SH-SY5Y (cell line): ENCODE results near the gene ATRAID.

Experiments
- GATA2 ChIP-seq: IDR thresholded peaks from 2 replicates; pipeline ENCODE4 v1.6.1; 2011; ENCODE audit warnings: mild to moderate bottlenecking, low read depth, low read length
- GATA3 ChIP-seq: IDR thresholded peaks from 2 replicates; pipeline ENCODE4 v1.6.1; 2011; ENCODE audit warnings: low read depth, mild to moderate bottlenecking, low read length, moderate library complexity

DNA sequence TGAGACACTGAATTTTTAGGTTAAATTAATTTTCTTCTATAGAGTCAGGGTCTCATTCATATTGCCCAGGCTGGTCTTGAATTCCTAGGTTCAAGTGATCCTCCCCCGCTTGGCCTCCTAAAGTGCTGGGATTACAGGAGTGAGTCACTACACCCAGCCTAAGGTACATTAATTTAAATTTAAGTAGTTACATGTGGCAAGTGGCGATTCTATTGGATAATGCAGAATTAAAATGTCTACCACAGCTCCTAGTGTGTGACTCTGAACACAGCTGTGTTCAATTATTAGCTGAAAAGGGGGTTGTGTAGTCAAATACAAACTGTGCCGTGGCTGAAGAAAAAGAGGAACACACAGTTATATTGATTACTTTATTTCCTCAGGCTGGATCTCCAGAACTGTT lies 3.1 kb downstream of the ATRAID start:
- TF ChIP-seq GATA3 (no peak), GATA2 (no peak)
